Activated naive CD8-positive, alpha-beta T cell treated with anti-CD3 and anti-CD28 coated beads, Interleukin-2, amount 10 ng/mL, durations not matched to agents 7 days and 5 days (primary cell): ENCODE measurements around the gene IGSF6. TPM values are rescaled to one million over a fixed set of nuclear protein-coding genes. Genes with fewer than 3 reads are reported as not detected.

Experiments
- ATAC-seq: fragments of 150-1000 bp; cut with Tn5 transposase; one replicate; pipeline ENCODE4 v1.10.0; 2021; ENCODE audit warnings: low read depth, moderate library complexity
- POLR2A ChIA-PET: fragments of 350-600 bp; sonication (Branson Sonifier 250); formaldehyde crosslinking; loops from one replicate; lab custom pipeline; 2021; ENCODE audit warnings: antibody characterized with exemption; lab: Charles Lee
- DNase-seq: peaks from one replicate; pipeline ENCODE4 v3.0.0; 2021
- H3K27ac Mint-ChIP-seq: one replicate; pipeline ENCODE4 v1.8.0; 2022; ENCODE audit warnings: mild to moderate bottlenecking, mixed read lengths
- H3K27me3 Mint-ChIP-seq: one replicate; pipeline ENCODE4 v1.8.0; 2022; ENCODE audit warnings: mild to moderate bottlenecking, moderate library complexity, mixed read lengths
- H3K36me3 Mint-ChIP-seq: one replicate; pipeline ENCODE4 v1.8.0; 2021; ENCODE audit warnings: mild to moderate bottlenecking, mixed read lengths
- H3K4me1 Mint-ChIP-seq: one replicate; pipeline ENCODE4 v1.8.0; 2021; ENCODE audit warnings: mixed read lengths
- H3K4me3 Mint-ChIP-seq: one replicate; pipeline ENCODE4 v1.8.0; 2022; ENCODE audit warnings: mild to moderate bottlenecking, moderate library complexity, mixed read lengths
- H3K9me3 Mint-ChIP-seq: one replicate; pipeline ENCODE4 v1.8.0; 2021; ENCODE audit warnings: mixed read lengths
- total RNA-seq, 2 experiments: library from RNA; stranded (reverse); gene quantifications; one replicate each; pipeline ENCODE4 v1.2.3, GENCODE V29; 2021

IGSF6 gene
- total RNA-seq, 2 experiments from 2014 or later, result 1.7 to 1.8 TPM

- Mint-ChIP-seq H3K4me3 (peak overlapping the region; percentile 98), H3K9me3 (peaks cover 1% of the 10 kb centered on the region), H3K27me3 (peaks cover 2% of the 10 kb centered on the region), H3K36me3 (peaks cover 9% of the 10 kb centered on the region), H3K27ac (peak overlapping the region; percentile 94), H3K4me1 (peaks cover 46% of the 10 kb centered on the region)
- peak; percentile 17 for ATAC-seq
- POLR2A ChIA-PET, result interaction anchor here (0.8 to 2.4 kb wide), 7 partner anchors 8 to 45 kb away, joined by 3 to 13 read pairs (median 6); no protein-coding TSS in a partner anchor
- DNase-seq, result no peak
These were observed 52.2 kb downstream of the IGSF6 start for GRCh38 chr16:21600031-21600773.

- peak; percentile 97 for DNase-seq
- Mint-ChIP-seq H3K4me3 (peak within 1 kb of the TSS; percentile 98), H3K9me3 (peaks cover 1% of the 10 kb centered on the region), H3K4me1 (peaks cover 42% of the 10 kb centered on the region), H3K27ac (peak within 1 kb of the TSS; percentile 94), H3K36me3 (peaks cover 9% of the 10 kb centered on the region), H3K27me3 (peaks cover 2% of the 10 kb centered on the region)
- POLR2A ChIA-PET, result interaction anchor here (0.8 to 2.4 kb wide), 6 partner anchors 9 to 46 kb away, joined by 3 to 13 read pairs (median 6); no protein-coding TSS in a partner anchor
- peak; percentile 90 for ATAC-seq
These were observed 53.0 kb downstream of the IGSF6 start, which contains the start of gene METTL9 for GRCh38 chr16:21599122-21600030. Gene METTL9 (plus strand): TSS chr16:21599577. CDS start chr16:21599734, 157 bp downstream.

GRCh38 chr16:21598701-21599121, 53.7 kb downstream of the IGSF6 start:
- ATAC-seq, result peak; percentile 1
- H3K4me1 Mint-ChIP-seq, result peaks cover 38% of the 10 kb centered on the region
- H3K9me3 Mint-ChIP-seq, result peaks cover 1% of the 10 kb centered on the region
- H3K4me3 Mint-ChIP-seq, result peak overlapping the region; percentile 89
- peaks cover 2% of the 10 kb centered on the region for H3K27me3 Mint-ChIP-seq
- H3K36me3 Mint-ChIP-seq, result peaks cover 7% of the 10 kb centered on the region
- H3K27ac Mint-ChIP-seq, result peak overlapping the region; percentile 92
- DNase-seq, result no peak
- POLR2A ChIA-PET, result interaction anchor here (0.8 to 2.4 kb wide), 7 partner anchors 10 to 46 kb away, joined by 3 to 13 read pairs (median 6); no protein-coding TSS in a partner anchor

GRCh38 chr16:21598206-21598605, 54.2 kb downstream of the IGSF6 start:
- no peak for DNase-seq
- POLR2A ChIA-PET, result interaction anchor here (0.8 to 2.4 kb wide), 7 partner anchors 10 to 47 kb away, joined by 3 to 13 read pairs (median 6); no protein-coding TSS in a partner anchor
- Mint-ChIP-seq H3K4me3 (peak overlapping the region; percentile 89), H3K27ac (peak overlapping the region; percentile 96), H3K27me3 (peaks cover 2% of the 10 kb centered on the region), H3K9me3 (peaks cover 1% of the 10 kb centered on the region), H3K4me1 (peaks cover 35% of the 10 kb centered on the region), H3K36me3 (peaks cover 7% of the 10 kb centered on the region)
- no peak for ATAC-seq

- H3K36me3 Mint-ChIP-seq, result peaks cover 7% of the 10 kb centered on the region
- no peak for ATAC-seq
- peaks cover 34% of the 10 kb centered on the region for H3K4me1 Mint-ChIP-seq
- H3K9me3 Mint-ChIP-seq, result peaks cover 1% of the 10 kb centered on the region
- POLR2A ChIA-PET, result interaction anchor here (1.5 to 2.4 kb wide), 3 partner anchors 11 to 47 kb away, joined by 6 to 13 read pairs (median 8); no protein-coding TSS in a partner anchor
- H3K4me3 Mint-ChIP-seq, result peak overlapping the region; percentile 89
- peaks cover 2% of the 10 kb centered on the region for H3K27me3 Mint-ChIP-seq
- H3K27ac Mint-ChIP-seq, result peak overlapping the region; percentile 96
- DNase-seq, result no peak
These were observed 54.8 kb downstream of the IGSF6 start for GRCh38 chr16:21597561-21598030.

GRCh38 chr16:21593530-21594289, 58.7 kb downstream of the IGSF6 start:
- Mint-ChIP-seq H3K36me3 (peaks cover 4% of the 10 kb centered on the region), H3K27me3 (peaks cover 2% of the 10 kb centered on the region), H3K27ac (no peak overlapping the region), H3K4me3 (no peak overlapping the region), H3K9me3 (peaks cover 1% of the 10 kb centered on the region), H3K4me1 (peaks cover 20% of the 10 kb centered on the region)
- POLR2A ChIA-PET, result interaction anchor here (0.6 kb wide), 1 partner anchor 35 kb away, joined by 3 read pairs; no protein-coding TSS in a partner anchor
- DNase-seq, result no peak
- ATAC-seq, result no peak

GRCh38 chr16:21592191-21592590, 60.2 kb downstream of the IGSF6 start:
- Mint-ChIP-seq H3K9me3 (no peaks in the 10 kb centered on the region), H3K4me1 (peaks cover 7% of the 10 kb centered on the region), H3K27ac (no peak overlapping the region), H3K4me3 (no peak overlapping the region), H3K27me3 (peaks cover 2% of the 10 kb centered on the region), H3K36me3 (no peaks in the 10 kb centered on the region)
- POLR2A ChIA-PET, result interaction anchor here (0.6 kb wide), 1 partner anchor 36 kb away, joined by 3 read pairs; no protein-coding TSS in a partner anchor
- ATAC-seq, result no peak
- DNase-seq, result no peak

- ATAC-seq (no peak), DNase-seq (no peak)
- Mint-ChIP-seq H3K9me3 (no peaks in the 10 kb centered on the region), H3K27me3 (no peaks in the 10 kb centered on the region), H3K4me1 (peaks cover 4% of the 10 kb centered on the region), H3K4me3 (no peak overlapping the region), H3K27ac (no peak overlapping the region), H3K36me3 (no peaks in the 10 kb centered on the region)
- POLR2A ChIA-PET, result no interaction called here
These were observed 61.6 kb downstream of the IGSF6 start for GRCh38 chr16:21590796-21591195.

- no peaks in the 10 kb centered on the region for H3K9me3 Mint-ChIP-seq
- no peak for DNase-seq
- H3K36me3 Mint-ChIP-seq, result no peaks in the 10 kb centered on the region
- POLR2A ChIA-PET, result no interaction called here
- no peak overlapping the region for H3K4me3 Mint-ChIP-seq
- H3K27ac Mint-ChIP-seq, result no peak overlapping the region
- H3K4me1 Mint-ChIP-seq, result peaks cover 4% of the 10 kb centered on the region
- H3K27me3 Mint-ChIP-seq, result no peaks in the 10 kb centered on the region
- no peak for ATAC-seq
These were observed 62.1 kb downstream of the IGSF6 start for GRCh38 chr16:21590287-21590686.

GRCh38 chr16:21589551-21589950, 62.9 kb downstream of the IGSF6 start:
- POLR2A ChIA-PET, result no interaction called here
- Mint-ChIP-seq H3K27ac (no peak overlapping the region), H3K9me3 (no peaks in the 10 kb centered on the region), H3K4me3 (no peak overlapping the region), H3K27me3 (no peaks in the 10 kb centered on the region), H3K36me3 (no peaks in the 10 kb centered on the region), H3K4me1 (peaks cover 4% of the 10 kb centered on the region)
- ATAC-seq, result no peak
- no peak for DNase-seq
